NB4 (cell line): ENCODE results near the gene OPCML.

ENCODE experiments used
- DNase-seq: peaks from one replicate; pipeline ENCODE4 v3.0.0; 2010; ENCODE audit warnings: low read depth
- H3K4me3 ChIP-seq: one replicate; pipeline ENCODE4 v1.5.1; 2011; ENCODE audit warnings: mild to moderate bottlenecking, low read depth, low read length, moderate library complexity
- MYC ChIP-seq: IDR thresholded peaks from 2 replicates; pipeline ENCODE4 v1.6.1; 2011; ENCODE audit warnings: low read depth, low read length
- POLR2A ChIP-seq: IDR thresholded peaks from 2 replicates; pipeline ENCODE4 v1.6.1; 2011; ENCODE audit warnings: mild to moderate bottlenecking; ENCODE audit not compliant: insufficient read length; ENCODE audit errors: extremely low read depth
- TF ChIP-seq, protein P1 (sequence below): IDR thresholded peaks from 2 replicates; pipeline ENCODE4 v1.6.1; 2011; ENCODE audit warnings: low read depth, low read length
- TF ChIP-seq, protein P2 (sequence below): IDR thresholded peaks from one replicate; pipeline ENCODE4 v1.5.1; 2012; ENCODE audit warnings: low read depth, low read length

The OPCML gene

DNA sequence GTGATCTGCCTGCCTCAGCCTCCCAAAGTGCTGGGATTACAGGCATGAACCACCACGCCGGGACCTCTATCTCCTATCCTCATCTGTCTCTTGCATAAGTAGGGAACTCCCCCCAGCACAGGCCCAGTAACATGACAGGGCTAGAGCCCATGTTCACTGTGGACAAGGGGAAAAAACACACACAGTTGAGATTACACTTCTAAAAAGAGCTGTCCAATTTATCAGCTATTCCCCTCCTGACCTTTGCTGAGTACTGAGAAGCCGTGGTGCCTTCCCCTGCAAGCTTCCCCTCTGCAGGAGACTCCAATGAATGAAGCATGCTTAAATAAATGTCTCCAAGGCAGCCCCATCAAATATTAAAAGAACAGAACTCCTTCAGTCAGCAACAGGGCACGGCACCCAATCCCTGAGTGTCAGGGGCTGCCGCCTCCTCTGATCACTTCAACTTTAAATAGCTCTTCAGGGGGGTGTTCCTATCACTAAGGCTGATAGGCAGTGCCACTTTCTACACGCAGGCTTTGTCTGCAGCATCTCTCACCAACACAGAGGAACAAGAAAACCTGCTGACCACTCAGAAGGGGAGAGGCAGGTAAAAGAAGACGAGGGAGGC is 385.5 kb downstream of the OPCML start:
- TF ChIP-seq POLR2A (no peak), MYC (no peak)
- TF ChIP-seq, protein P1, sequence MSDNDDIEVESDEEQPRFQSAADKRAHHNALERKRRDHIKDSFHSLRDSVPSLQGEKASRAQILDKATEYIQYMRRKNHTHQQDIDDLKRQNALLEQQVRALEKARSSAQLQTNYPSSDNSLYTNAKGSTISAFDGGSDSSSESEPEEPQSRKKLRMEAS, result no peak
- TF ChIP-seq, protein P2, sequence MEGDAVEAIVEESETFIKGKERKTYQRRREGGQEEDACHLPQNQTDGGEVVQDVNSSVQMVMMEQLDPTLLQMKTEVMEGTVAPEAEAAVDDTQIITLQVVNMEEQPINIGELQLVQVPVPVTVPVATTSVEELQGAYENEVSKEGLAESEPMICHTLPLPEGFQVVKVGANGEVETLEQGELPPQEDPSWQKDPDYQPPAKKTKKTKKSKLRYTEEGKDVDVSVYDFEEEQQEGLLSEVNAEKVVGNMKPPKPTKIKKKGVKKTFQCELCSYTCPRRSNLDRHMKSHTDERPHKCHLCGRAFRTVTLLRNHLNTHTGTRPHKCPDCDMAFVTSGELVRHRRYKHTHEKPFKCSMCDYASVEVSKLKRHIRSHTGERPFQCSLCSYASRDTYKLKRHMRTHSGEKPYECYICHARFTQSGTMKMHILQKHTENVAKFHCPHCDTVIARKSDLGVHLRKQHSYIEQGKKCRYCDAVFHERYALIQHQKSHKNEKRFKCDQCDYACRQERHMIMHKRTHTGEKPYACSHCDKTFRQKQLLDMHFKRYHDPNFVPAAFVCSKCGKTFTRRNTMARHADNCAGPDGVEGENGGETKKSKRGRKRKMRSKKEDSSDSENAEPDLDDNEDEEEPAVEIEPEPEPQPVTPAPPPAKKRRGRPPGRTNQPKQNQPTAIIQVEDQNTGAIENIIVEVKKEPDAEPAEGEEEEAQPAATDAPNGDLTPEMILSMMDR, result no peak
- no peak for DNase-seq
- H3K4me3 ChIP-seq, result no peak overlapping the region

DNA sequence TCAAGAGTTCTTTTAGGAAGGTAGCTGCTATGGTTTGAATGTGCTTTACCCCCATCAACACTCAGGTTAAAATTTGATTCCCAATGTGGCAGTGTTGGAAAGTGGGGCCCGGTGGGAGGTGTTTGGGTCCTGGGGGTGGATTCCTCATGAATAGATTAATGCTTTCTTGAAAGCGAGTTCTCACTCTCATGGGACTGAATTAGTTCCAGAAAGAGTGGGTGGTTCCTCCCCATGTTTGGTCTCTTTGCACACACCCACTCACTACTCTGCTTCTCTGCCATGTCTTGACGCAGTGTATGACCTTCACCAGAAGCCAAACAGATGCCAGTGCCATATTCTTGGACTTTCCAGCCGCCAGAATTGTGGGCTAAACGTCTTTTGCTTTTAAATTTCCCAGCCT is 394.4 kb downstream of the OPCML start:
- no peak for TF ChIP-seq MYC
- TF ChIP-seq, protein P2, result no peak
- TF ChIP-seq POLR2A, result no peak
- TF ChIP-seq, protein P1, result no peak
- DNase-seq, result no peak

DNA sequence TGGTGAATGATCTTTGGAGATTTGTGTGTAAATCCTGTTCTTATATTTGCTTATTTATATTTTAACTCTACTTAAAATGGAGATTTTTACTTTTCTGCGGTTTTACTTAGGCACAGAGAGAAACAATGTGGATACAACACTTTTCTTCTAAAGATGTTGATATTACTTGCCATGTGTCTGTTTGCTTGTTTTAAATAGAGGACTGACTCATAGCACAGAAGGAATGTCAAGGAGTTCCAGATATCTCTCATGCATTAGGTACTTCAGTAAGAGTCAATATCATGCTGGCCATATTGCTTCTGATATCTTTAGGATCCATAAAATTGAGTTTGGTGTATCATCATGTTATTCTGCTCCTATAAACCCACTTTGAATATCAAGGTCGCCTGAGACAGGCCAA is 395.0 kb downstream of the OPCML start:
- DNase-seq, result no peak
- TF ChIP-seq, protein P1, result no peak
- H3K4me3 ChIP-seq, result no peak overlapping the region

More for the DNA sequence above, 394.4 kb downstream of the OPCML start:
- no peak overlapping the region for H3K4me3 ChIP-seq

DNA sequence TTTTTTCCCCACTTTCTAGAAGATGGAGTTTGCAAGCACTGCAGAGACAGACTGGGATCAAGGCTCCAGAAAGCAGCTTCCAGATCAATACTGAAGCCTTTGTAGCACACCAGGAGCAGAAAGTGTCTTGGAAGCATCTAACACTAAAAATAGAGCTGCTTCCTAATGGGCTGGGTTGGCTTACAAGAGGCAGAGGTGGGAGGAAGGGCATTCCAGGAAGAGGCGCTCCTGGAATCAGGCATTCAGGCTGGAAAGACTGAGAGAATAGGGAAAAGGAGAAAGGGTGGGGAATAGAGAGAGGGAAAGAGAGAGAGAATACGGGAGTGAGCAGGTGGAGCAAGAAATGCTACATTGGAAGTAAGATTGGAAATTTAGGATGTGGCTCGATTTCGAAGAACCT is 395.9 kb downstream of the OPCML start:
- TF ChIP-seq POLR2A (no peak), MYC (no peak)
- TF ChIP-seq, protein P2, result no peak
- TF ChIP-seq, protein P1, result no peak
- H3K4me3 ChIP-seq, result no peak overlapping the region
- DNase-seq, result no peak

DNA sequence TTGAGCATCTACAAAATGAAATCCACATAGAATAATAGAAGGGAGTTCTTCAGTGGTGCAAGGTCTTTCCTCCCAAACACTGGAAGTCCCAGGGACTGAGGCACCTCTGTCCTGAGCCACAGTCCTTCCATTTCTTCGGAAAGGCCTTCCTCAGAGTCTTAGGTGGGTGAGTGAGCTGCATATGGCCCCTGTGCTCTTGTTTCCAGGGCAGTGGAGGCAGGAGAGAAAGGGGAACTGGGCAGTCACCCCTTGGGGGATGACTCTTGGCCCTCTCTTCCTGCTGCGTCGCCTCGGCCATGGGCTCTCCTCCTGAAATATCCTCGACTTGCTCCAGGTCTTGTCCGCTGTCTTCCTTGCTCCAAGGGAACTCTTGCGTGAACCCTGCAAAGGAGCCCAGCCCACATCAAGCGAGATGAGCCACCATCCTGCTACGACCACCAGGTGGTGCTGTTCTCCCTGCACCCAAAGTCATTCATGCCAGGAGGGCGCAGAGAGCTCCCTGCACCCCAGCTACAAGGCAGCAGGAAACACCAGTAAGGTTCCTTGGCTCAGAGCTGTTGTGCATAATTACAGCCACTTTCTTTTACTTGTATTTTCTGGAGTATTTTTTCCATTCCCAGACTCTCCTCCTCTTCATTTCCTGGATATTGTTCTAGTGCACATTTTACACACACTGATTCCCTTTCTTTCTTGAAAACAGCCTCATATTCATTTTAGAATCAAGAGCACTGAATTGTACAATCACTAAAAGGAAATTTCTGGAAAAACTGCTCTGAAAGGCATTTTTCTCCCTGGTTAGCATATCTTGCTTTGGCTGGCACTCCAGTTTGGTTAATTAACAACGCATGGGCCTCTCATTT is 397.8 kb downstream of the OPCML start:
- no peak for TF ChIP-seq MYC
- TF ChIP-seq, protein P2, result peak; percentile 96
- peak; percentile 72 for DNase-seq
- no peak overlapping the region for H3K4me3 ChIP-seq

DNA sequence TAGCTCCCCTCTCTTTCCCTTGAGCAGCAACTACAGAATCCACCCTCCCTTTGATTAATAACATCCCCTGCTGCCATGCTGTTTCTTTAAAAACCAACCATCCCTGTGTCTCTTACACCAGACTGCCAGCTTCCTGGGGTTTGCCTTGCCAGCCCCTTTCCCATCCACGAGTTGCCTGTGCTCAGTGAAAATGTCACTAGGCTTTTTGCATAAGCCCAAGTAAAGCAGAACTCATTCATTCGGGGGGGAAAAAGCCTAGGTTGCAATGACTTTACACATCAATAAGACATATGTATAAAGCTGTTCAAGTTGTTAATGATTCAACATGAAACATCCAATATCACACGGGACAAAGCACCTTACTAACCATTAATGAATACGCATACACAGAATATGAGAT is 398.7 kb downstream of the OPCML start:
- no peak for DNase-seq
- no peak overlapping the region for H3K4me3 ChIP-seq
- TF ChIP-seq POLR2A (no peak), MYC (no peak)
- TF ChIP-seq, protein P1, result no peak
- TF ChIP-seq, protein P2, result no peak
